IPS-11a (cell line): Measurements from ENCODE around the gene HSPA6.
"Not testable (repeated sequence)": the region's sequence is repeated elsewhere in the genome, so short reads cannot be mapped to it uniquely, and the experiment has no call there.

Experiments
- H3K4me3 ChIP-seq: one replicate; pipeline ENCODE4 v1.5.1; 2013; ENCODE audit warnings: low read depth, low read length, control low read depth

HSPA6 gene

DNA sequence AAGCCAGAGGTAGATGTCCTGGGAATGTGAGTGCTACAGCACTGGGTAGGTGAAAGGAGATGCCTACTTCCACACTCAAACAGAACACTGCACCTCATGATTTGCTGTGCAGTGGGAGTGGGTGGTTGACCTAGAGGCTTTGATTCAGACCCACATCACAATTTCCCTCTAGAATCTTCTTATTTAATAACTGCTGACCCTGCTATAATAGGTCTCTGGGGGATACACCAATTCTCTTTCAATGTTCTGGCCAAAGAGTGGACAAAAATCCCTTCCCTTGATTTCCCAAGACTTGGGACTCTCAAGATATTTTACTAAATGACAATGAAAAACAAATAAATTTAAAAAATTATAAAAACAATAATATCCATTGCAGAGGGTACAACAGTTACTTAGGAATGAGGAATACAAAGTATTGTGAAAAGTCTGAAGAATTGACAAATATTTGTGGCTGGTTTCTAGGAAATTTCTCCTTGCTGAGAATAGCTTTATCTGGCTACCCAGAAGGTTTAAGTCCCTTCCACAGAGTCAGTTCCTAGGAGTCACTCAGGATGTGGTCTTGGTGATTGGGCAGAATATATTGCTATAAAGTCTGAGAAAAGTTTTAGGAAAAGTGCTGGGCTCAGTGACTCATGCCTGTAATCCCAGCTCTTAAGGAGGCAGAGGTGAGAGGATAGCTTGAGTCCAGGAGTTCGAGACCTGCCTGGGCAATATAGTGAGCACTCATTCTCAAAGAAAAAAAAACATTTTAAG lies 21.5 kb upstream of the HSPA6 start:
- no peak overlapping the region for H3K4me3 ChIP-seq

DNA sequence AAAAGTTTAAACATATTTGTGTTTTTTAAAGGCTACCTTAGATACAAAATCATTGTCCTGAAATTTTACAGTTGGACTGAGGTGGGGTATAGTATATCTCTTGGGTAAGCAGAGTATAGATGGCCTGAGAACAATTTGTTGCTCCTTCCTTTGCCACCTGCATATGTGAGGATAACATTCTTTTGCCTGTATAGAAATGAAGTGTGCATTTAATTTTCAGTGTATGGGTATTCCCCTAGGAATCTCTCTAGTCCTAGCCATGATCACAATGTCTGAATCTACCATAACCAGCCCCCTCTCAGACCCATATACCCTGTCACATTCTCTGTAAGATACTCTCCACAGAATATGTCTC lies 21.0 kb upstream of the HSPA6 start:
- H3K4me3 ChIP-seq = no peak overlapping the region

DNA sequence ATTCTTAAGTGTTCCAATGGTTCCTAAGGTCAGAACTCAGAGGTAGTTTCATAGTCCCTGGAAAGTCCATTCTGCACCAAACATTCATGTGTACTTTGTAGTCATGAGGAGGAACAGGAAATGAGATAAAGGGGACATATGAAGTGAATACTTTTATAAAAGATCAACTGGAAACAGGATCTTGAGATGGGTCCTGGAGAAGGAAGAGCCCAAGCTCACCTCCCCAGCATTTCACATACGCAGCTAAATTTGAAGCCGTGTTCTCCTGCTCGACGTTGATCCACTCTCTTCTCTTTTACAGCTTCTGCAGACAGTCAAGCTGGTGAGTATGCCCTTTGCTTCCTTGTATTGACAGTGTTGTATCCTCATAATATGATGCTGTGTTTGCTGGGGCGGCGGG lies 18.7 kb upstream of the HSPA6 start:
- H3K4me3 ChIP-seq = no peak overlapping the region

DNA sequence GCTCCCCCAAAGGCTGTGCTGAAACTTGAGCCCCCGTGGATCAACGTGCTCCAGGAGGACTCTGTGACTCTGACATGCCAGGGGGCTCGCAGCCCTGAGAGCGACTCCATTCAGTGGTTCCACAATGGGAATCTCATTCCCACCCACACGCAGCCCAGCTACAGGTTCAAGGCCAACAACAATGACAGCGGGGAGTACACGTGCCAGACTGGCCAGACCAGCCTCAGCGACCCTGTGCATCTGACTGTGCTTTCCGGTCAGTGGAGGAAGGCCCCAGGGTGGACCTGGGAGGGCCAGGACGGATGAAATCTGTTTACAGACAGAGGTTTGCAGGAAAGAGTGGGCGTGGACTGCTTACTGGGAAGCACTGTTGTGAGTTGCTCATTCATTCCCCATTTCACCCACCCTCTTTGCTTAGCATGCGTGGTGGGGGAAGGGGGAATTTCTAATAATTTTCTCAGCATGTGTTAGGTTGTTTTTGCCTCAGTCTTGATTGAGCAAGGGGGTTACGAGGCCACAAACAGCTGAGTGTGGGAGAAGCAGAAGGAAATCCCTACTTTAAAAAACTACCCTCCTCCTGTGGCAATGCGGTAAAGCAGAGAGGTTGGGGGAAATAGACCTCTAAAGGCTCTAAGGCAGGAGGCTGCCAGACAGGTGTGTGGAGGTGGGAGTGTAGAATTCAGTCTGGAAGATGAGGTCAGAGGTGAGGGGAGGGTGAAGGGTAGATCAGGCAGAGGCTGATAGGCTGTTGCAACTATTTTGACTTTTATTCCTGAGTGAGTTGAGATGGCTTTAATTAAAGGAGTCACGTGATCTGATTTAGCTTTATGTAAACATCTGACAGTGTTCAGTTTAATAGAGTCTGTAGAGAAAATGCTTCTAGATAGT lies 17.8 kb upstream of the HSPA6 start:
- no peak overlapping the region for H3K4me3 ChIP-seq

DNA sequence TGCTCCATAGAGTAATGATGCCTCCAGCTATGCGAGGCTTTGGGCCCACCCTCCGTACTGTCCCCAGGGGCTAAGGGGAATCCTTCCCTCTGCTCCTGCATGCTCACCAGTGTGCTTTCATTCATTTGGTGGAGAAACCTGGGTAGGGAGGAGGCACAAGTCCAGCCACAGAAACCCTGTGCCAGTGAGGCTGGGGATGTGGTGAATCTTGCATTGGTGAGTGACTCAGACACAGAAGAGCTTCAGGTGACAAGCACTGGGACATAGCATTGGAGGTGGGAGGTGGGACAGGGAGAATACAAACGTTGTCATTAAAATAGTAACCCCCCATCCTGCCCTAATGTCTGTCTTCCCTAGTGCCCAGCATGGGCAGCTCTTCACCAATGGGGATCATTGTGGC lies 13.9 kb upstream of the HSPA6 start:
- H3K4me3 ChIP-seq = no peak overlapping the region

DNA sequence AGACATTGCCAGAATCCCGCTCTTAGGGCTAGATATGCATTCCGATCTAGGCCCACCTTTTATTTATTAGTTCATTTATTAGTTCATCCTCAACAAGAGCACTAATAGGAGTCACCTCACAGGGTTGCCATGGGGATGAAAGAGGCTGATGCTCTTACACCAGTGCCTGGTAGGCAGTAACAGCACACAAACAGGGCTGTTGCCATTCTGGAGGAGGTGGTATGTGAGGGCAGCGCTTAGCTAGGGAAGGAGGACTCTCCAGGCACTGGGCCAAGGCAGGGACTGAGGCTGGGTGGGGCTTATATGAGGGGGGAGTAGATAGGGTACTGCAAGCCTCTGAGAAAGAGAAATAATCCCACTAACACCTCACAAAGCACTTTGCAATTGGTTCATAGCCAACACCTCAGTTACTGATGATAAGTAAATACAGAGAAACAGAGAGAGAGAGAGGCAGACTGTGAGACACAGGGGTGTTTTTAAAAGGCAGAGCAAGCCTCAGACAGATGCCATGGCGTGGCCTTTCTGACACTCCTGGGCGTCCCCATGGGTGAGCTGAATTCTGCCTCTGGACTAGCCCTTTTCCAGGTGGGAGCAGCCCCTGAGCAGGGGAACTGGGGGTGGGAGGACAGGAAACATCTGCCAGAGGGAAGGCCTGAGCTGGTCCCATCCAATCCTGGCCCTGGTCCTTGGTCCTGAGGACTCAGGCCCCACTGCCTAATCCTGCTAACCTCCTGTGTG lies 13.2 kb upstream of the HSPA6 start:
- no peak overlapping the region for H3K4me3 ChIP-seq

DNA sequence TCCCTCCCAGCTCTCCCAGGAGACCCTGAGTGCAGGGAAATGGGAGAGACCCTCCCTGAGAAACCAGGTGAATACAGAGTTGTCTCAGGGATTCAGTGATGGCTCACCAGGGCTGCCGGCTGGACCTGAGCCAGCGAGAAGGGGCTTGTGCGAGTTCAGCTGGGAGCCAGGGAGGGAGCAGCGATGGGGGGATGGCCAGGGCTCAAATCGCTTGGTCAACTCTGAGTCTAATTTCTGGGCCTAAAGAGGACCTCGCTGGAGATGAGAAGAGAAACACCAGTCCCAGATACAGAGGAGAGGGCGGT lies 12.6 kb upstream of the HSPA6 start:
- H3K4me3 ChIP-seq = no peak overlapping the region

DNA sequence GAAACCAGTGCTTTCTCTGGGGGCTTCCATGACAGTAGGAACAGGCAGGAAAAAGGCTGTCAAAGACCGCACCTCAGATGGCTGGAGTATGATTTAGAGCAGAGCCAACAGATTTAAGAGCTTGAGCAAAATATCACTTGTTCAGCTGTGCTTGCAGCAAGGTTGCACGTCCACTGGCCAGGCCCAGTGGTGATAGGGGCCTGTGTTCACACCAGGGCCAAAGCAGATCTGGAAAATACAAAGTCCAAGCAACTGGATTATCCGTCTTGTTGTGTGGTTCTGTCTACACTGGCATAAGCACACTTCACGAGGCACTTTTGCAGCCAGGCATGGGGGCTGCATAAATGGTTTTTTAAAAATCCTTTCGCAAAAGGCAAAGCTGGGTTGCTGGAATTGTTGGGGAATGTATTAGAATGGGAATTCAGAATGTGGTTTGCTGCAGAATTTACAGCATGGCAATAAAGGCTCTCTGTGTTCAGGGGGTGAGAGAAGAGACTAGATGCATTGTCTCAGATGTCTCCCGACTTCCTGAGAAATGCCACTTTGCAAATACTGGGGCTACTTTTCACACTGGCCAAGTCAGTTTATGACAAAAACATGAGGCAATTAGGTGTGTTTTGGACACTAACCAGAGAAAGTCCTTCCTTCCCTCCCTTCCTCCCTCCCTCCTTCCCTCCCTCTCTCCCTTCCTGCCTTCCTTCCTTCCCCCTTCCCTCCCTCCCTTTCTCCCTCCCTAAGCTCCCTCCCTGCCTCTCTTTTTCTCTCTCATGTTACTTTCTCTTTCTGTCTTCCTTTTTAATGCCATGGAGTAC lies 11.5 kb upstream of the HSPA6 start:
- not testable (repeated sequence) for H3K4me3 ChIP-seq

DNA sequence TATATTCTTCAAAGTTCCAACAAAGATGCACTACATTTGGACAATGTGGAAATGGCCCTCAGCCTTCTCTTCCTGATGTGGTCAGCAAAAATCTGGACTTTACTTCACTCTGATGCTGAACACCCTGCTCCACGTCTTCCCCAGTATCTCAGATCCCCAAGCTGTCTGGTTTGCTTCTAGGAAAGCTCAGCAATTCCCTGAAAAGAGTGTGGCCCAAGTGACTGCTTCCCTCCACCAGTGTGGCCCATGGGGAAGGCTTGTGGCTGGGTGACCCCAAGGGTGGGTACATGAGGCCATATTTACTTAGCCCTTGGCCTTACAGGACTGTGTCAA lies 10.9 kb upstream of the HSPA6 start:
- not testable (repeated sequence) for H3K4me3 ChIP-seq

DNA sequence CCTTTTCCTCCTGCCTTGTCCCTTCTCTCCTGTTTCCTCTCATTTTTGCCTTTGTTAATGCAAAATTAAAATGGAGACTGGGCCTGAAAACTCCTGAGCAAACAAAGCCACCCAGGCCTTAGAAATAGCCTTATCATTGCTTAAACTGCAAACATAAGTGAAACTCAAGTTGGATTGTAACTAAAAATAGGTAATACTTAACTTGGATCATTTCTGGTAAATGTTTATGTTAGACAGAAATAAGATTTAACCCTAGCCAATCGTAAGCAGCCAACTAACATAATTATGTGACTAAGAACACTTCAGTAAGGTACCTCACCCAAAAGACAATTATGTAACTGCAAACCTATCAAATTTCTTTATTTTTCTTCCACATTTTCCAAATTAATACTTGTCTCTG lies 10.4 kb upstream of the HSPA6 start:
- not testable (repeated sequence) for H3K4me3 ChIP-seq

DNA sequence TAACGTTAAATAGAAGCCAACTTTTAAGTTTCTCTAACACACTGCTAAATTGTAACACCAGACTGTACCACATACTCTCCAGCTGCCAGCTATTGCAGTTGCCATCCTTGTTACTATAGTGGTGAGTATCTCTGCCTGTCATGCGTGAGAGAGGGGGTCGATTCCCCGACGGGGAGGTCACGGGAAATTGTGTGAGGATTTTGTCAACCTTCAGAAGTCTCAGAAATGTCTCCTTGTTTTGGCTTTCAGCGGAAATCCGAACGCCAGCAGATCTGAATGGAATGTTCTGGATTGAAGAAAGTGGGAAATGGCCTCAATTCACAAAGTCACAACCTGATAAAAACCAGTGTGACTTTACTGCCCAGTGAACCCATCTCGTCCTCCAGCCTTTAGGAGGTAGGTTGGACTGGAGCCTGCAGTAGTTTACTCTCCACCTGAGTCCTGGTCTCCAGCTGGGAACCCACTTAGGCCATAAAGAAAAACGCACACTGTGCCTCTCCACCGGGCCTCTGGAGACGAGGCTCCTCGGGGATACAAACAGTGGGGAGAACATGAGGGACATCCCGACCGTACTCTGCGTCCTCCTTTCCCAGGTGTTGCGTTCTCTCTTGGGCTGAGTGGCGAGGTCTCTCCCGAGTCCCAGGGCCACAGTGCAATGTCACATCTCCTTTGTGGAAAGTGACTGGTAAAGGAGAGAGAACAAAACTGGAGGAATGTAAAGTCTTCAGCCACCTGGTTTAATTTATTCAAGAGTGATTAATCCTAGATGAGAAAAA lies 1.1 kb upstream of the HSPA6 start:
- not testable (repeated sequence) for H3K4me3 ChIP-seq

DNA sequence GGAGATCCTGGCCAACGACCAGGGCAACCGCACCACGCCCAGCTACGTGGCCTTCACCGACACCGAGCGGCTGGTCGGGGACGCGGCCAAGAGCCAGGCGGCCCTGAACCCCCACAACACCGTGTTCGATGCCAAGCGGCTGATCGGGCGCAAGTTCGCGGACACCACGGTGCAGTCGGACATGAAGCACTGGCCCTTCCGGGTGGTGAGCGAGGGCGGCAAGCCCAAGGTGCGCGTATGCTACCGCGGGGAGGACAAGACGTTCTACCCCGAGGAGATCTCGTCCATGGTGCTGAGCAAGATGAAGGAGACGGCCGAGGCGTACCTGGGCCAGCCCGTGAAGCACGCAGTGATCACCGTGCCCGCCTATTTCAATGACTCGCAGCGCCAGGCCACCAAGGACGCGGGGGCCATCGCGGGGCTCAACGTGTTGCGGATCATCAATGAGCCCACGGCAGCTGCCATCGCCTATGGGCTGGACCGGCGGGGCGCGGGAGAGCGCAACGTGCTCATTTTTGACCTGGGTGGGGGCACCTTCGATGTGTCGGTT lies 477 bp downstream of the HSPA6 start:
- H3K4me3 ChIP-seq = peak overlapping the region; percentile 37

DNA sequence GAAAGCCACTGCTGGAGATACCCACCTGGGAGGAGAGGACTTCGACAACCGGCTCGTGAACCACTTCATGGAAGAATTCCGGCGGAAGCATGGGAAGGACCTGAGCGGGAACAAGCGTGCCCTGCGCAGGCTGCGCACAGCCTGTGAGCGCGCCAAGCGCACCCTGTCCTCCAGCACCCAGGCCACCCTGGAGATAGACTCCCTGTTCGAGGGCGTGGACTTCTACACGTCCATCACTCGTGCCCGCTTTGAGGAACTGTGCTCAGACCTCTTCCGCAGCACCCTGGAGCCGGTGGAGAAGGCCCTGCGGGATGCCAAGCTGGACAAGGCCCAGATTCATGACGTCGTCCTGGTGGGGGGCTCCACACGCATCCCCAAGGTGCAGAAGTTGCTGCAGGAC lies 981 bp downstream of the HSPA6 start:
- H3K4me3 ChIP-seq = not testable (repeated sequence)

DNA sequence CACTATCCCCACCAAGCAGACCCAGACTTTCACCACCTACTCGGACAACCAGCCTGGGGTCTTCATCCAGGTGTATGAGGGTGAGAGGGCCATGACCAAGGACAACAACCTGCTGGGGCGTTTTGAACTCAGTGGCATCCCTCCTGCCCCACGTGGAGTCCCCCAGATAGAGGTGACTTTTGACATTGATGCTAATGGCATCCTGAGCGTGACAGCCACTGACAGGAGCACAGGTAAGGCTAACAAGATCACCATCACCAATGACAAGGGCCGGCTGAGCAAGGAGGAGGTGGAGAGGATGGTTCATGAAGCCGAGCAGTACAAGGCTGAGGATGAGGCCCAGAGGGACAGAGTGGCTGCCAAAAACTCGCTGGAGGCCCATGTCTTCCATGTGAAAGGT lies 1.6 kb downstream of the HSPA6 start:
- H3K4me3 ChIP-seq = not testable (repeated sequence)

DNA sequence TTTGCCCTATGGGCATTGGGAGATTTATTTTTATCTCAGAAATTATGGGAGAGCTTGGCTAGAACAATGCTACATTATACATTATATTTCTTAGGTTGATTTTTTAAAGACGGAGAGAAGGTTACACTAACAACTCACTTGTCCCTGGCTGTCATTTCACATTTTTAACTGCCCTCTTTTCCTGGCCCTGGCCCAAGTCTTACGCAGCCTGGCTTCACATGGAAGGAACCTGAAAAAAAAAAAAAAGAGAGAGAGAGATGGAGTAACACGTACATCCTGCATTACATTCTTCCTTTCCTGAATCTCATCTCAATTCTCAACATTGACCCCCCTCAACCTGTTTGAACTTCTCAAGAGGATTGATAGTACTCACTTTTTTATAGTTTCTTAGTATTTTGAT lies 4.2 kb downstream of the HSPA6 start:
- H3K4me3 ChIP-seq = not testable (repeated sequence)

DNA sequence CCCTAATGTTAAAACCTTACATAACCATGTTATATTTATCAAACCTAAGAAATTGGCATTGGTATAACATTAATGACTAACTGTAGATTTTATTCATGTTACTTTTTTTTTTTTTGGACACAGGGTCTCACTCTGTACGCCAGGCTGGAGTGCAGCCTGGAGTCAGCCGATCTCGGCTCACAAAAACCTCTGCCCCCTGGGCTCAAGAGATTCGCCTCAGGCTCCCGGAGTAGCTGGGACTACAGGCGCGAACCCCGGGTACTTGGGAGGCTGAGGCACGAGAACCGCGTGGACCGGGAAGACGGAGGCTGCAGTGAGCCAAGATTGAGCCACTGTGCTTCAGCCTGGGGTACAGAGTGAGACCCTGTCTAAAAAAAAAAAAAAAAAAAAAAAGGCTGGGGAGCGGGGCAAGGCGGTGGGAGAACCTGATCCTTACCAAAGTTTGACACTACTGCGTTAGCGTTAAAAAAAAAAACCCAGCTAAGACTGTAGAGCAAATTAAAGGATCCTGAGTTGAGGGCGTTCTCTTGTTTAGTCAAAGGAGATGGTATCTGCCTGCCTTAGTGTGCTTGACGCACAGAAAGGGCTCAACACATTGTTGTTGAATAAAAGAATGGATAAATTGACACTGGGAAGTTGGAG lies 5.2 kb downstream of the HSPA6 start:
- H3K4me3 ChIP-seq = peak overlapping the region; percentile 73

DNA sequence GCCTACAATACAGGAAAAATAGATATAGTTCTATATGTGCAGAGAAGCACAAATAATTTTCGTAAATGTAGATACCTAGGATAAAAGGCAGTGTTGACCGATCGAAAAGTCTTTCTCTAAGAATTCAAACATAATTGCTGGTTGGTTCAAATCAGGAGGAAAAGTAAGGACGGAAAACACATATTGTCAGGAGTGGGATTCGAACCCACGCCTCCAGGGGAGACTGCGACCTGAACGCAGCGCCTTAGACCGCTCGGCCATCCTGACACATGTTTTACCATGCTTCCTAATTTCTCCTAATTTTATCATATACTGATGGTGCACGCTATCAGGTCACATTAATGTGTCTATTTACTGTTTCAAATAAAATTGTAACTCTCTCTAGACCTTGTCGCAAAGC lies 5.8 kb downstream of the HSPA6 start:
- H3K4me3 ChIP-seq = peak overlapping the region; percentile 73

DNA sequence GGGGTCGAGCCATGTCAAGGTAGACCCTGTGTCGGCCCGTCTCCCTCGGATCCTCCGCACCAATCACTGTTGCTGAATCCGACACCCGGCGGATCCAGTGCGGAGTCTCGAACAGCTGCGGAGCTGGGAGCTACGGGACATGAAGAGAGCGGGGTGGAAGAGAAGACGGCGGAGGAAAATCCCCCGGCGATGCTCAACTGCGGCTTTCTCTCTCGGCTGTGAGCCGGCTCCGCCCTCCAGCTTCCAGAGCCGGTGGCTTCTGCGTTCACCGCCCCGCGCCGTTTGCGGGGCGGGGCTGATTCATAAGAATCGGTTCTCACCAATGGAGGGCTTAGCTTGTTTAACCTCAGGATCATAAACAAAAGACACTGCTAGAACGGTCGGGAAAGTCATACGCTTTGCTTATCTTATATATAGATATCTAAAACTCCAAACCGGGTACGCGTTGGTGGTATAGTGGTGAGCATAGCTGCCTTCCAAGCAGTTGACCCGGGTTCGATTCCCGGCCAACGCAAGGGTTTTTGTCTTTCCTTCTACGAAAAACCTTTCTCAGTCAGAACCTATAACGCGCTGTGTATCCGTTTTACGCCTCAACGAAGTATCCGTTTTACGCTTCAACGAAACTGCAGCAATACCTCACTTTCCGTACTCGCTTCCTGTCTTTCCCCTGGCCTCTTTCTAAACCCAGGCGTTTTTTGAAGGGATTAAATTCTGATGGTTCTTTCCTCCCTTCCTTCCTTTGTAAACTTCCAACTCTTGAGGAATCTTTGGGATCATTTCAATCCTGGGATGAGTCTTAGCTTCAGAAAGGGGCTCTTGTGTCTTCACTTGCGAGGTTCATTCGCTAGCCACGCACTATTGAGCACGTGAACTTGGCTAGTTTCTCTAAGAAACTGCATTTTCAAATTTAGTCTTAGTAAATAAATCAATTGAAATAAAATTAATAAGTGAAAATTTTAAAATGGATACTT lies 6.6 kb downstream of the HSPA6 start:
- peak overlapping the region; percentile 73 for H3K4me3 ChIP-seq
